Peyer's patch (tissue), 4 donors: ENCODE data around the gene SCN7A. TPM values are rescaled to one million over a fixed set of nuclear protein-coding genes. Genes with fewer than 3 reads are reported as not detected.

Experiments
- DNase-seq, 3 donors: peaks; one replicate each; pipeline ENCODE4 v3.0.0-alpha.2; 2017 to 2019
- H3K27ac ChIP-seq, 4 donors: fragments of 200-600 bp; sonication (generic); one replicate each; pipeline ENCODE4 v1.5.1; 2016 to 2019
- H3K27me3 ChIP-seq, 2 donors: fragments of 200-600 bp; sonication (generic); one replicate each; pipeline ENCODE4 v1.5.1; 2019
- H3K36me3 ChIP-seq, 3 donors: fragments of 200-600 bp; sonication (generic); one replicate each; pipeline ENCODE4 v1.5.1; 2016 to 2019
- H3K4me1 ChIP-seq, 4 donors: fragments of 200-600 bp; sonication (generic); one replicate each; pipeline ENCODE4 v1.5.1; 2016 to 2019
- H3K4me3 ChIP-seq, 4 donors: fragments of 200-600 bp; sonication (generic); 1 replicate in 3 of 4; 2 replicates in 1 of 4; pipeline ENCODE4 v1.5.1; 2016 to 2019; ENCODE audit warnings: mild to moderate bottlenecking in 1 of 4
- H3K9me3 ChIP-seq, 4 donors: fragments of 200-600 bp; sonication (generic); one replicate each; pipeline ENCODE4 v1.5.1; 2016 to 2019; ENCODE audit warnings: mild to moderate bottlenecking in 1 of 4
- CTCF ChIP-seq, 6 experiments: fragments of 450-650 bp in 4 of 6; fragments of 200-600 bp in 2 of 6; sonication (generic) in 1 of 6; IDR thresholded peaks; one replicate each; pipeline ENCODE4 v1.5.1; 2017 to 2019; ENCODE audit warnings: antibody characterized with exemption in 6 of 6, mild to moderate bottlenecking in 3 of 6, moderate library complexity in 1 of 6
- POLR2A ChIP-seq, 2 donors: fragments of 450-650 bp; IDR thresholded peaks; one replicate each; pipeline ENCODE4 v1.5.1; 2017; ENCODE audit warnings: antibody characterized with exemption in 2 of 2, mild to moderate bottlenecking in 2 of 2, moderate library complexity in 2 of 2
- total RNA-seq, 4 donors: library from RNA; depleted of rRNA; stranded (reverse); fragments of >200 nt; gene quantifications; one replicate each; pipeline ENCODE4 v1.1.0, GENCODE V29; 2016

Gene SCN7A
- total RNA-seq, 4 donors from 2014 or later = 2.8 to 5.0 (median 3.2) TPM

DNA sequence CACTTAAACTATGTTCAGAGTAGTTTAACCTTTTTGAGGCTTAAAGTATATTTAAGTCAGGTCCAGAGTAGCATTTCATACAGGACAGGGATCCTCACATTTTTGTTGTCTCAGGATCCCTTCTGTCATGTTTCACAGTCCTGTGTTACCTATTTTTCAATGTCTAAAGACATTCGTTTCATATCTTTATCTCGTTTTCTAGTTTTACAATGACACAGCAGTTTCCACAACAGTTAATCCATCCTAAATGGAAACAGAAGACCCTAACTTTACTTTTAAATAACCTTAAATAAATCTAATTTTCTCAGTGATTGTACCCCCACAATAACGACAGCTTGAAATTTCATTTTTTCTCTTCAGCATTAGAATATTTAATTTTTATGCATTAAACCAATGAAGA lies 101.0 kb downstream of the SCN7A start:
- Histone ChIP-seq H3K9me3 (no peaks in the 10 kb centered on the region), H3K36me3 (no peaks in the 10 kb centered on the region), H3K27ac (no peak overlapping the region), H3K4me3 (no peak overlapping the region), H3K27me3 (no peaks in the 10 kb centered on the region), H3K4me1 (no peaks in the 10 kb centered on the region)
- TF ChIP-seq POLR2A (IDR thresholded peaks at IDR 0.05) (no peak), CTCF (IDR thresholded peaks at IDR 0.05) (no peak)
- DNase-seq = no peak

- Histone ChIP-seq H3K9me3 (no peaks in the 10 kb centered on the region), H3K4me3 (no peak overlapping the region), H3K36me3 (no peaks in the 10 kb centered on the region), H3K27me3 (no peaks in the 10 kb centered on the region), H3K4me1 (no peaks in the 10 kb centered on the region), H3K27ac (no peak overlapping the region)
- DNase-seq = no peak
- TF ChIP-seq POLR2A (IDR thresholded peaks at IDR 0.05) = no peak
Measured at GRCh38 chr2:166388481-166389070, 105.5 kb downstream of the SCN7A start.

DNA sequence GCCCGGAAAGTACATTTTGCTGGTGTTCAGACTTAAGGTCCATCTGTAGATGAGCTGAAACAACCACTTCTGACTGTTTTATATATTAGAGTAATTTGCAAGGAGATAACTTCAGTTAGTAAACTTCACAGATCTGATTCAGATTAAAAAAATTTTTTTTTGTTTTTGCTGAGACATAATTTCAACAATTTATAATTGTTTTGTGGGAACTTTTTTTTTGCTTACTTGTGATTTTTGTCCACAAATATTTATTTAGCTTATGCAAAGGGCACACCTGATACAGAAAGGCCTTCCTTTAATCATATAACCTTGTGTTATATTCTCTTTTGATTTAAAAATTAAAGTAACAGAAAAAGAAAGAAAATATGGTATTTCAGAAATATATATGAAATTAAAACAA lies 108.7 kb downstream of the SCN7A start:
- Histone ChIP-seq H3K36me3 (no peaks in the 10 kb centered on the region), H3K27me3 (no peaks in the 10 kb centered on the region), H3K27ac (no peak overlapping the region), H3K4me3 (no peak overlapping the region), H3K9me3 (no peaks in the 10 kb centered on the region), H3K4me1 (no peaks in the 10 kb centered on the region)
- no peak for DNase-seq
- TF ChIP-seq POLR2A (IDR thresholded peaks at IDR 0.05) (no peak), CTCF (IDR thresholded peaks at IDR 0.05) (no peak)

- Histone ChIP-seq H3K4me3 (no peak overlapping the region), H3K27ac (no peak overlapping the region), H3K4me1 (no peaks in the 10 kb centered on the region), H3K27me3 (no peaks in the 10 kb centered on the region), H3K9me3 (no peaks in the 10 kb centered on the region), H3K36me3 (no peaks in the 10 kb centered on the region)
- no peak for DNase-seq
- TF ChIP-seq POLR2A (IDR thresholded peaks at IDR 0.05) (no peak), CTCF (IDR thresholded peaks at IDR 0.05) (peak in 5 of 6 experiments; percentile 7 to 69 (median 54))
Measured at GRCh38 chr2:166384774-166385173, 109.3 kb downstream of the SCN7A start.

GRCh38 chr2:166382448-166382847 lies 111.6 kb downstream of the SCN7A start:
- TF ChIP-seq POLR2A (IDR thresholded peaks at IDR 0.05) (no peak), CTCF (IDR thresholded peaks at IDR 0.05) (no peak)

GRCh38 chr2:166380615-166381014 lies 113.4 kb downstream of the SCN7A start:
- TF ChIP-seq POLR2A (IDR thresholded peaks at IDR 0.05) (no peak), CTCF (IDR thresholded peaks at IDR 0.05) (no peak)
- Histone ChIP-seq H3K27me3 (no peaks in the 10 kb centered on the region), H3K9me3 (no peaks in the 10 kb centered on the region), H3K36me3 (no peaks in the 10 kb centered on the region), H3K4me3 (no peak overlapping the region), H3K27ac (no peak overlapping the region), H3K4me1 (no peaks in the 10 kb centered on the region)
- DNase-seq = no peak

More at GRCh38 chr2:166382448-166382847, 111.6 kb downstream of the SCN7A start:
- Histone ChIP-seq H3K9me3 (no peaks in the 10 kb centered on the region), H3K4me3 (no peak overlapping the region), H3K27ac (no peak overlapping the region), H3K4me1 (no peaks in the 10 kb centered on the region), H3K27me3 (no peaks in the 10 kb centered on the region), H3K36me3 (no peaks in the 10 kb centered on the region)
- DNase-seq = no peak
